Smooth muscle cell of the brain vasculature (primary cell): ENCODE results near the gene IL11.
A peak's percentile ranks its signal among the peaks of the same experiment; 100 is the strongest.

ENCODE experiments used
- DNase-seq: peaks from one replicate; pipeline ENCODE4 v3.0.0-alpha.2; 2012; ENCODE audit warnings: low read depth, low spot score

IL11 gene

DNA sequence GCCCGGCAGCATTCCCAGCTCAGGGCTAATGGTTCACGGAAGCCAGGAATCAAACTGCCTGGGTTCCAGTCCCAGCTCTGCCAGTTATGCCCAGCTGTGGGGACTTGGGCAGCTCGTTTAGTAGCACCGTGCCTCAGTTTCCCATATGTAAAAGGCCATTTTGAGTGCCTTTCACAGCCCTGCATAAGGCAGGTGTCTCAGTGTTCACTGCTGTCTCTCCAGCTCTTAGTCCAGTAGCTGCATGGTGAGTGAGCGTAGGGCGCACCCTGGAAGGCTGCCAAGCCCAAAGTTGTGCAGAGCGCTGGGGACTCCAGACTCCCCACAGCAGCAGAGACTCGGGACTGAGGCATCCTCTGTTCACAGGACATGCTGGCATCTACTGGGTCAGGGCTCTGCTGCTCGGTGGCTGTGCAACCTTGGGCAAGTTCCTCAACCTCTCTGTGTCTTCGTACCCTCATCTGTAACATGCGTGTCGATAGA is 21.0 kb upstream of the IL11 start:
- DNase-seq, result no peak

DNA sequence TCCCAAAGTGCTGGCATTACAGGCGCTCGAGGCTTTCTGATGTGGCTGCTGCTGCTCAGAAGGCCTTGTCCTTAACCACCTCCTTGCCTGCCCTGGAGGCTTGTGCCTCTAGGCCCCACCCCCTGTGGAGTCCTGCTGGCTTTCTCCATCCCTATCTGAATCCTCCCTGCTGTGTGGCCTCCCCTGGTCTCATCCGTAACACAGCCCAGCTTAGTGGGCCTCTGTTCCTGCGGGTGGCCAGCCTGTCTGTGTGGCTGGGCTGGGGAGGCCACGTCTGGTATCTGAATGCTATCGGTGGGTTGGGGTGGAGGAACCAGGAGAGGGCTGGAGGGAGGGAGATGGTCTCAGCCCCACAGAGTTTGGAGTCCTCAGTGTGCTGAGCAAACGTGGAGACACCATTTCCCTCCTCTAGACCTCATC is 20.2 kb upstream of the IL11 start:
- DNase-seq, result no peak

GRCh38 chr19:55389386-55390317 is 19.4 kb upstream of the IL11 start:
- DNase-seq, result no peak

- DNase-seq, result no peak
These were observed 17.7 kb upstream of the IL11 start for GRCh38 chr19:55387736-55388497.

- no peak for DNase-seq
These were observed 16.3 kb upstream of the IL11 start for GRCh38 chr19:55386493-55386971.

DNA sequence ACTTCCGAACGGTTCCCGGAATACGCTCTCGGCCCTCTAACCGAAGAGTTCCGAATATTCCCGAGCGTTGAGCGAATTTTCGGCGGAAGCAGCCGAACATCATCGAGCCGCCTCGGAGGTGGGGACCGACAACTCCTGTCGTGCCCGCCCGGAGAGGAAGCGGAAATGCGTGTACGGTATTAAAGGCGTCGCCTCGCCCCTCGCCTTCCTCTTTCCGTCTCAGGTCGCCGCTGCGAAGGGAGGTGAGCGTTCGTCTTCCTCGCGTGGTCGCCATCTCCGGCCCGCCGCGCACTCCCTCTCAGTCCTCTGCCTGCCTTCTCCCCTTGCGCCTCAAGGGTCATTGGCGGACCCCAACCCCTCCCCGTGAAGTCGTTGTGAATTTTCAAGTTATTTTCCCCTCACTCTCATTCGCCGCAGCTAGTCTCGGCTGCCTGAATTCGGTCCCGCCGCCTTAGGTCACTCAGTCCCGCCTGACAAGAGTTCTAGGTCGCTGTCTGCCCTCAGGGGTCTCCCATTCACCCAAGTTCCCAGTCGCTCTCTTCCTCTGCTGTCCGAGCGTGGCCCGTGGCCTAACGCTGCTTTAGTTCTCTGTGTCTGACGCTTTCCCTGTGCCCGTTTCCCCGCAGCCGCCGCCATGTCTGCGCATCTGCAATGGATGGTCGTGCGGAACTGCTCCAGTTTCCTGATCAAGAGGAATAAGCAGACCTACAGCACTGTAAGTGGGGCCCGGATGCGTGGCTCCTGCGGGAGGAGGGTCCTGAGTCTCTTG is 15.6 kb upstream of the IL11 start, which contains the start of gene RPL28:
RPL28 (plus strand) TSS at position 209 of the 769 bp plus-strand sequence; CDS start at position 635, 426 bp downstream.
- peak; percentile 93 for DNase-seq

GRCh38 chr19:55384920-55385723 is 14.9 kb upstream of the IL11 start:
- peak; percentile 87 for DNase-seq

GRCh38 chr19:55384131-55384919 is 14.1 kb upstream of the IL11 start, which contains the start of gene TMEM238:
Gene TMEM238, minus strand, starts transcription at chr19:55384292. Its CDS starts 33 bp downstream, at chr19:55384259.
- no peak for DNase-seq

DNA sequence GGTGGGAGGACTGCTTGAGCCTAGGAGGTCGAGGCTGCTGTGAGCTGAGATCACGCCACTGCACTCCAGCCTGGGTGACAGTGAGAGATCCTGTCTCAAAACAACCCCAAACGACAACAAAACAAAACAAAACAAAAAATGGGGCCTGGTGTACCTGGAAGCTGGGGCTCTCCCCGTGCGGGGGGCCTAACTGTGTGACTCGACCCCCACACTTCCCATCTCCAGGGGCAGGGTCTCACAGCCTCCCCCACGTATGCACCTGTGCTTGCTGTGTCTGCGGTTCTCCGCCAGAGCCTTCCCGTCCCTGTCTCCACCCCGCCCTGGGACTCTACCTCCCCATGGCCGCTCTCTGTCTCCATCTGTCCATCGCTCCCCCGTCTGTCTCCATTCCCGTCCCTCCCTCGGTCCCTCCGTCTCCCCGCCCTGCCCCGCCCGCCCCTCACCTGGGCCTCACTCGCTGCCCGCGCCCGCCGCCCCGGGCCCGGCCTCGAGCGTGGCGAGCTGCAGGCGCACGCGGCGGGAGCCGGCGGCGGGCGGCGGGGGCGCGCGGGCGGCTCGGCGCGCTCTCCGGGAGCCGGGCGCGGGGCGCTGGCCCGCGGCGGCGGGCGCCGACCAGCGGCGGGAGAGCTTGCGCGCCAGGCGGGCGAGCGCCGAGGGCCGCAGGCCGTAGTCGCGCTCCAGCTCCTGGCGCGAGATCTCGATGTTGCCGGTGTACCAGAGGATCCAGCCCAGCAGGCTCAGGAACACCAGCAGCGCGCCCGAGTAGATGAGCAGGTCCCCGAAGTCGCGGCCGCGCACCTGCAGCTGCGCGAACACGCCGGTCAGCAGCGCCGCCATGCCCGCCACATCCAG is 13.2 kb upstream of the IL11 start:
- DNase-seq, result no peak

- no peak for DNase-seq
These were observed 12.3 kb upstream of the IL11 start for GRCh38 chr19:55382522-55383054.

- no peak for DNase-seq
These were observed 11.8 kb upstream of the IL11 start for GRCh38 chr19:55382013-55382412.

GRCh38 chr19:55379174-55379573 is 8.9 kb upstream of the IL11 start:
- DNase-seq, result no peak

GRCh38 chr19:55377356-55378131 is 7.3 kb upstream of the IL11 start:
- DNase-seq, result no peak

GRCh38 chr19:55376241-55376933 is 6.1 kb upstream of the IL11 start, which contains the start of gene TMEM190:
Gene TMEM190, plus strand, starts transcription at chr19:55376826. Its CDS starts 28 bp downstream, at chr19:55376854.
- no peak for DNase-seq

GRCh38 chr19:55373993-55374757 is 3.9 kb upstream of the IL11 start:
- no peak for DNase-seq

DNA sequence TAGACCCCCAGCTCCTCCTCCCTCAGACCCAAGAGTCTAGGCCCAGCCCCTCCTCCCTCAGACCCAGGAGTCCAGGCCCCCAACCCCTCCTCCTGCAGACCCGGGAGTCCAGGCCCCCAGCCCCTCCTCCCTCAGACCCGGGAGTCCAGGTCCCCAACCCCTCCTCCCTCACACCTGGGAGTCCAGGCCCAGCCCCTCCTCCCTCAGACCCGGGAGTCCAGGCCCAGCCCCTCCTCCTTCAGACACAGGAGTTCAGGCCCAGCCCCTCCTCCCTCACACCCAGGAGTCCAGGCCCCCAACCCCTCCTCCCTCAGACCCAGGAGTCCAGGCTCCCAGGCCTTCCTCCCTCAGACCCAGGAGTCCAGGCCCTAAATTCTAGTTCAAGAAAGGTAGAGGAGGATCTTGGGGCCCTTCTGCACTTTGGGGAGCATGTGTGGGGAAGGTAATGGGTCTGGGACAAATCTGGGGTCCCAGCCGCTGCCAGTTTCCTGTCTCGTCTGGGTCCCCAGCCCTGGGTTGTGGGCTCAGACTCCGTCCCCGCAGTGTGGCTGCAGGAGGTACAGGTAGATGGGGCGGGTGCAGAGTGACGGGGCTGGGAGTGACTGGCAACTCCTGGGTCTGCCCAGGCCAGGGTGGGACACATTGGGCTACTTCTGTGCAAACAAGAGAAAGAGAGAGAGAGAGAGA is 3.2 kb upstream of the IL11 start:
- DNase-seq, result no peak
